HG03159 (cell line): ENCODE data around the gene PHIP.

Experiments
- ATAC-seq: cut with Tn5 transposase; IDR thresholded peaks from one replicate; pipeline ENCODE4 v1.9.1; 2021; ENCODE audit warnings: mild to moderate bottlenecking, moderate library complexity; ENCODE audit not compliant: unreplicated experiment

The PHIP gene

DNA sequence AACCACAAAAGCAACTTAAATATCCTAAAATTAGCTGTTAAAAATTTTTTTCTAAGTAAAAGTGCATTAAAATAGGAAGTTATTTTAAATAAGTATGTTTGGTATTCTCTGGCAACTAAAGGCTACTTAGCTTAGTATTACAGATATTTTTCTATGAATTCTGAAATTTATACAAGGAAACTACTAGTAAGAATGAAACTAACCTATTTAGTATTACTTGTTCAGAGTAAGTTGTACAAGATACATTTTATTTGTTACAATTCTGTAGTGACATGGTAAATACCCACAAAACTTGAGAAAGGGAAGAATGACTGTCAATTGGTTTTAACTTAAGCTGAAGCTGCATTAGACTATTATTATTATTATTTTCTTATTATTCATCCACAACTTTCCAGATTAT lies 6.5 kb downstream of the PHIP start:
- ATAC-seq = no peak

- peak; percentile 65 for ATAC-seq
These were observed 7.7 kb downstream of the PHIP start for GRCh38 chr6:79070206-79070825.

GRCh38 chr6:79066828-79067227 lies 11.2 kb downstream of the PHIP start:
- ATAC-seq = no peak

DNA sequence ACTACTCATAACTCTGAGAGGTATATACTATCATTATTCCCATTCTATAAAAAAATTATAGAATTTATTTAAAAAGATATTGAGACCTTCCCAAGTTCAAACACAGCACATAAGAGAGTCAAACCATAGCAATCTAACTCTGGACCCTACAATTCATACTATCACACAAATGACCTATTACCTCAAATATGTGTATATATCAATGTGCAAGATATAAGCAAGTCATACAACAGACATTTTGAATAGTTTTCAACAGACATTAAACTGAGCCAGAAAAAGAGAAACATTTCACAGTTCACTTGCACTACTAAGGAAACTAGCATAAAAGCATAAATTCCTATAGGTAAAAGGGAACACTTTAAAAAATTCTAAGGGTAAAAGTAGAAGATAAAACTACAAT lies 11.7 kb downstream of the PHIP start:
- no peak for ATAC-seq

DNA sequence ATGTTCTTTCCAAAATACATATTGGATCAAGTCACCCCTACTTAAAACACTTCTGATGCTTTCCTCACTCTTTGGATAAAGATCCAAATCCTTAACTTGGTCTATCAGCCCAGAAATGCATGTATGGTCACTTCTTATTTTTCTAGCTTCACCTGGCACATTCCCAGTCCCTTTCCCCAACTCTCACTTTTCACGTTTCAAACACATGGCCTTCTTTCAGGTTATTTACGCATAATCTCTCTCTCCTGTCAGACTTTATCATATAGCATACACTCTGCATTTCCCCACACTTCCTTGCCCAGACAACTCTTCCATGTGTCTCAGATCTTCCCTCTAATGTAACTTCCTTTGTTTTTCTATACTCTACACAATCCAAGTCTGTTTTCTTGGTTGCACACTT lies 12.8 kb downstream of the PHIP start:
- ATAC-seq = no peak

GRCh38 chr6:79064635-79065034 lies 13.4 kb downstream of the PHIP start:
- no peak for ATAC-seq

DNA sequence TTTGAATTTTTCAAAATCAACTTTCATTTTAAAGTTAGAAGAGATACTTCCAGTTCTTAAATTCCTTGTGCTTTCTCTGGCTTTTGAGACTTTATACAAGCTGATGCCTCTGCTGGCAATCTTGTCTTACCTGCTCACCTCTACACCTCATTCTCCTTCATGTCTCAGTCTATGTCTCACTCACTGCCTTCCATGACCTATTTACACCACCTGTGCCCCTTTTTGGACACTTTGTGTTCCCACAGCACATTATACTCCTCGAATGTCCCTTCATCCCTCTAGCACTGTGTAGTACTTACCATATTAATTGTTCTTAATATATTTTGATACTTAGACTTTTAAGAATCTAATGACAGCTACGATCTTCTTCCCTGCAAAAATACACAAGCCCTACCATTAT lies 15.3 kb downstream of the PHIP start:
- no peak for ATAC-seq

DNA sequence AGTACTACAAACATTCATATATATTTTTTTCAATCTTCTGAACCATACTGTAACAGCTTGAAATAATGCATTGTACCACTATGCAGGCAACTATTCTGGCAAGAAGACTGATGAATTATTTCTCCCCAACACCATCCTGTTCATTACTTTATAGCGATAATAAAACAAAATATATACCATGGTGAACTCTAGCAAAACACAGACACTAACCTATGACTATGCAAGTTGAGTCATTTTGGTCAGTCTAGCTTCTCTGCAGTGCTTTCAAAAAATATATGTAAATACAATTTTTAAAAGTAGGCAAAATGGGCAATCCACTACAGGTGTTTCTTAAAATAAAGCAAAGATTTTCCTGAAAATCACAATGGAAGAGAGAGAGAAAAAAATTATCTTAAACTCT lies 20.3 kb downstream of the PHIP start:
- no peak for ATAC-seq

GRCh38 chr6:79056226-79056625 lies 21.8 kb downstream of the PHIP start:
- no peak for ATAC-seq

DNA sequence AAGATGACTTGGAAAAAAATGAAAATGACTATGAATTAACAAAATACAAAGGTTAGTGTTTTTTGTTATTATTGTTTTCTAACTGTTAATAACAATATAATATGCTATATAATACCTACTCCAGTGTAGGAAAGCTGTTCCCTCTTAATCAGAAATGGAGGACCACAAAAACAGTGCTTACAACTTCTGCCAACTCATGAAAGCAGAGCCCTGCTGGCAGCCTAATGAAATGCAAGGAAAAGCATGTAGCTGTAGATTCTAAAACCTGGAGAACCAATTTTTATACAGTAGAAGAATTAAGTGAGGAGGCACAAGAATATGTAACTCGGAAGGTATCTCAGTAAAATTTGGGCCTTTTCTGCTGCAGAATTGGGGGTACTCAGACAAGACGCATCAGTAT lies 29.4 kb downstream of the PHIP start:
- no peak for ATAC-seq

DNA sequence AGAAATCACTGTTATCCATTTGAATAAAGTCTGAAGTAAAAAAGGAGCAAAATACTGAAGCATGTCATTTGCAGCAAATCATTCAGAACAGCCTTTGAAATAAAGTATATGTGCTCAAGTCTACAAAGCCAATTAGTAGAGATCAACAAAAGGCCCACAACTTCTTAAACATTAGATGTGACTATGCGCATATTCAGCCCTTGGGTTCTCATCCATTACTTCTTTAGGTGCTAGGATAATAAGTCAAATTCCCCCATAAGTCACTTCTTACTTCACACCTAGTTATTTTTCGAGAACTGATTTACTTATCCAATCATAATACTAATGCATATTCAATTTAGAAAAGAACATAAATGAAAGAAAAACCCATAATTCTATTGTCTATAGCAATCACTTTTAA lies 31.0 kb downstream of the PHIP start:
- ATAC-seq = no peak

GRCh38 chr6:79045966-79046365 lies 32.1 kb downstream of the PHIP start:
- no peak for ATAC-seq

- ATAC-seq = peak; percentile 33
These were observed 35.3 kb downstream of the PHIP start for GRCh38 chr6:79042799-79043126.

DNA sequence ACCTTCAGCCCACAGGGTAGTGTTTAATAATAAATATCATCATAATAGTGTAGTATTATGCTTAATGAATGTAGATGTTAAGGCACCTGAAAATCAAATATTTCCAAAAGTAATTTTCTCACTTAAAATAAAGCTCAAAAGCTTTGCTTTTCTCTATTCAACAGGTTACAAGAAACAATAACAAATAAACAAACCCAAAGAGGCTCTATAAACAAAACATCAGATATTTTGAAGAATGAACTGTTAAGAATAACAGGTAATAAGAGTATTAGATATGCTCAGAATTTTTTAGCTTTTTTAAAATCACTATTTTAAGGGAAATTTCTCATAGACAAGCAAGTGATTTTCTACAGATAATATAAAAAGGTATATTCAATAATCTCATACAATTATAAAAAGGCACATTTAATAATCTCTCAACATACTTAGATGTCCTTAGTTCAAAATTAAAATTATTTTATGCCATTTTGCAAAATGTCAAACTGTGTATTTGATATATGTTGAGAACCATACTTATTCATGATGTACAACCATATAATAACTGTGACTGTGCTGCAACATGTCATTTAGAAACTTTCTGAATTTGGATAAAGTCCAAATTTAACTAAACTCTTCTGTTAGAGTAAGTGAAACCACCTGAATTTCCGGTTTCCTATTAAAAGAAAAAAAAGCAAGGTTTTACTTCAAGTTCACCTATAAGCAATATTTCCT lies 35.8 kb downstream of the PHIP start:
- peak; percentile 80 for ATAC-seq

GRCh38 chr6:79040083-79040482 lies 38.0 kb downstream of the PHIP start:
- ATAC-seq = peak; percentile 70

DNA sequence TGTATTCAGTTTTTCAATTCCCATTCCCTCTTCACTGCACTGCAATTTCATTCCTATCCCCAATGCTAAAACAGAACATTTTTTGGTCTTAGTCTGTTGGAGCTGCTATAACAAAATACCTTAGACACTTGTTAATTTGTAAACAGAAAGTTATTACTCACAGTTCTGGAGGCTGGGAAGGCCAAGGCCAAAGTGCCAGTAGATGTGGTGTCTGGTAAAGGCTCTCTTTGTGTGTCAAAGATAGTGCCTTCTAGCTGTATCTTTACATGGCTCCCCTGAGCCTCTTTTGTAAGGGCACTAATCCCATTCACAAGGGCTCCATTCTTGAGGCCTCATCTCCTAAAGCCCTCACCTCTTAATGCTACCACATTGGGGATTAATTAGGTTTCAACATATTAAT lies 40.0 kb downstream of the PHIP start:
- no peak for ATAC-seq

- peak; percentile 71 for ATAC-seq
These were observed 43.2 kb downstream of the PHIP start for GRCh38 chr6:79034865-79035264.

DNA sequence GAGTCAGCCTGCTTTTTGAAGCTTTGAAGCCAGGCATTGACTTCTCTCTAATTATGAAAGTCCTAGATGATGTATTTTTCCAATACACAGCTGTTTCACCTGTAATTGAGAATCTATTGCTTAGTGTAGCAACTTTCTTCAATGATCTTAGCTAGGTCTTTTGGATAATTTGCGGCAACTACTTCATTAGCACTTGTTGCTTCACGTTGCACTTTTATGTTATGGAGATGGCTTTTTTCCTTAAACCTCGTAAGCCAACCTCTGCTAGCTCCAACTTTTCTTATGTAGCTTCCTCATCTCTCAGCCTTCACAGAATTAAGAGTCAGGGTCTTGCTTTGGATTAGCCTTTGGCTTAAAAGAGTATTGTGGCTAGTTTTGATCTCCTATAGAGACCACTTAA lies 44.8 kb downstream of the PHIP start:
- ATAC-seq = no peak

GRCh38 chr6:79031821-79032590 lies 46.0 kb downstream of the PHIP start:
- no peak for ATAC-seq

DNA sequence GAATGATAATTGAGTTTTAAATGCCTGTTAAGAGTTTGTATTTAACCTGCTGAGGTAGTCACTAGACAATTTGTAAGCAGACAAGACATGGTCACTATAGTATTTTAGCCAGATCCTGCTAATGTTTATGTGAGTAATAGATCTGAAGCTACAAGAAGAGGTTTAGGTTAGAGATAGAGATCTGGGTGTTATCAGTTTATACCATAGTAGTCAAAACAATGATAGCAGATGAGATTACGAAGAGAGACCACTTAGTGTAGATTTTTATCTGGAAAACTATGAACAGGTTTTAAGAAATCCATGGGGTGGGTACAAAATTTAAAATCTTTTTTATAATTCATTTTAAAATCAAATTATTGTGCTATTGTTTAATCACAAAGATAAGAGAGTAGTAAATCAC lies 47.5 kb downstream of the PHIP start:
- no peak for ATAC-seq

DNA sequence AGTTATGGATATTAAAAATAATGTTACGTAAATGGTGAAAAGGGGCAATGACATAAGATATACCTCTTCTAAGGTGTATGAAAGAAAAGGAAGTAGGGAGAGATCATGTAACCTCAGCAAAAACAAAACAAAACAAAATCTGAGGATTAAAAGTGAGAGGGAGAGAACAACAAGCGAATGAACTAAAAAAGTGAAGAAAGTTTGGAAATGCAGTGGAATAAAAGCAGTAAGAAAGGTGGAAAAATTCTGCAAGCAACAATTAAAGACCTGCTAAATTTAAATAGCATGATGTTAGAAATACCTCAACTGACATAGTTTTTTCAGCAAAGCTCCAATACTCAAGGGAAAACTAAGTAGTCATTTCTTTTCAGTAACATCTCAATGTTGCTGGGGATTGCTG lies 48.0 kb downstream of the PHIP start:
- ATAC-seq = no peak

GRCh38 chr6:79028641-79029314 lies 49.3 kb downstream of the PHIP start:
- ATAC-seq = no peak
